GM12864 (cell line): ENCODE results near the gene NDUFA5.

Experiments used
- DNase-seq: peaks from one replicate; pipeline ENCODE4 v3.0.0-alpha.2; 2011; ENCODE audit warnings: low read depth
- H3K4me3 ChIP-seq: 2 replicates; pipeline ENCODE4 v1.5.1; 2011; ENCODE audit warnings: mild to moderate bottlenecking, low read depth, low read length, control low read depth
- CTCF ChIP-seq: IDR thresholded peaks from 2 replicates; pipeline ENCODE4 v1.5.1; 2011; ENCODE audit warnings: low read depth, mild to moderate bottlenecking, moderate library complexity, low read length, control low read depth, inconsistent platforms; ENCODE audit errors: missing control alignments

Gene NDUFA5

GRCh38 chr7:123557398-123558288 lies at the start of gene NDUFA5:
TSS of gene NDUFA5 (minus strand) at chr7:123557818. CDS start at chr7:123557795, 23 bp downstream.
- peak; percentile 98 for DNase-seq
- no peak for TF ChIP-seq CTCF
- peak within 1 kb of the TSS; percentile 81 for H3K4me3 ChIP-seq

DNA sequence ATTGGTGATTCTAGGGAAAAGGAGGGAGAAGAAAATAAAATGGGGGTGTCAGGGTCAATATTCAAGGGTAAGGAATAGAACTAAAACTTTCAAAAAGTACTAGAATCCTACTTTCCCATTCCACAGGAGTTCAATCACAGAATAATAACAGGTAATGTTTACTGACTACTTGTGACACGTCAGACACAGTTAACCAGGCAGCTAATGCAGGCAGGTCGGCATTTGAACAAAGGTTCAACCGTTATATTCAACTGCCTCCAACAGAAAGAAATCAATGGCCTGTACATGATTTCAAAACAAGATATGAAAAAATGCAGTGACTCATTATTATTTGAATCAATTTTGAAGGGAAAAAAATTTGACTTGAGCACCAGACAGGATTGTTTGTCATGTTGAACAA lies 47.1 kb upstream of the NDUFA5 start:
- no peak overlapping the region for H3K4me3 ChIP-seq
- DNase-seq = no peak
- no peak for TF ChIP-seq CTCF

DNA sequence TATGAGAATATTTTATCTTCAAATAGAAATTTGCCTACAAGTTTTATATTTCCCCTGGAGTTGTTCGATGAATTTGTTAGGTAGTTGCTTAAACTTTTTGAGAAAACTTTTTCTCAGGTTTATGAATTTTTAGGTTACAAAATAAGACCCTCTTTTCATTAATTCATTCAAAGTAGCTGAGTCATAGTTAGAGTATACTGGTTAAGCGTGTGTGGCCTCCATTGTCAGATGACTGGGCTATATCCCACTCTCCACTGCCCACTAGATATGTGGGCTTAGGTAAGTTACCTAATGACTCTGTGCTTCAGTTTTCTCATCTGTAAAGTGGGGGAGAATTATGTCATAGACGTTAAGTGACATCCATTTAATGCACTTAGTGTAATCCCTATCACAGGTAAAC lies 45.0 kb upstream of the NDUFA5 start:
- H3K4me3 ChIP-seq = no peak overlapping the region
- TF ChIP-seq CTCF = no peak
- no peak for DNase-seq

DNA sequence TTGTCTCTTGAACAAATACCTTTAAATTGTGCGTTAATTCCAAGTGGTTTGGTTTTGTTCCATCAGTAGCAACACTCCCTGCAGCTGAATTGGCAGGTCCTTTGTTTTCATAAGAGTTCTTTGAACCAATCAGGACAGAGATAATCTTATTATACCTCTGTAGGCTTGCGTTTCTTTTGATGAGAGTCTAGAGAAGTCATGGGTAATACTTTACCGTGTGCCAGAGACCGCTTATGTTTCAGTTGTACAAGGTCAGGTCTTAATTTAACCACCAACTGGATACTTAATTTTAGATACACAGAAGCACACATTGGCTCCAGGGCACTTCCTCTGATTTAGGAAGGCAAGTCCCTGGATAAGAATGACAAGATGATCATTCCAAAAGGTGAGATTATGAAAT lies 43.9 kb upstream of the NDUFA5 start, which contains the start of gene ASB15:
Gene ASB15 (plus strand): TSS at position 292 of the 400 bp plus-strand sequence. CDS start 12,682 bp downstream, outside the sequence.
- no peak for TF ChIP-seq CTCF
- no peak within 1 kb of the TSS for H3K4me3 ChIP-seq
- no peak for DNase-seq

- no peak for DNase-seq
- H3K4me3 ChIP-seq = no peak overlapping the region
- TF ChIP-seq CTCF = no peak
Measured at GRCh38 chr7:123600876-123601275, 43.3 kb upstream of the NDUFA5 start.

- no peak overlapping the region for H3K4me3 ChIP-seq
- no peak for DNase-seq
- TF ChIP-seq CTCF = no peak
Measured at GRCh38 chr7:123599766-123600165, 42.1 kb upstream of the NDUFA5 start.
